GM12878 (cell line): ENCODE results near the gene NFATC2. TPM values are rescaled to one million over a fixed set of nuclear protein-coding genes. Genes with fewer than 3 reads are reported as not detected.
A peak's percentile ranks its signal among the peaks of the same experiment; 100 is the strongest.

Source experiments
- ATAC-seq: fragments of 200-7000 bp; cut with Tn5 transposase; 3 replicates; pipeline ENCODE4 v1.9.1; 2020; ENCODE audit warnings: mild to moderate bottlenecking, moderate library complexity
- BruUV-seq: library from RNA; stranded (reverse); fragments of 400-500 nt; replicated peaks from 2 replicates; lab custom pipeline; 2021; lab: Mats Ljungman, UMichigan
- CTCF ChIA-PET: fragments of 300-600 bp; sonication (Branson Sonifier 250); formaldehyde crosslinking; extraction: SDS; loops from one replicate; lab custom pipeline; 2021; ENCODE audit warnings: inconsistent platforms; lab: Yijun Ruan, JAX
- POLR2A ChIA-PET: fragments of 350-600 bp; formaldehyde crosslinking; extraction: SDS; loops from one replicate; lab custom pipeline; 2021; ENCODE audit warnings: inconsistent platforms; lab: Charles Lee
- RAD21 ChIA-PET: fragments of 300-600 bp; sonication (Branson Sonifier 250); formaldehyde crosslinking; loops from one replicate; lab custom pipeline; 2023; ENCODE audit warnings: antibody characterized with exemption; ENCODE audit not compliant: unreplicated experiment; lab: Charles Lee
- SMC1A ChIA-PET: fragments of 300-600 bp; sonication (Branson Sonifier 250); formaldehyde crosslinking; loops from one replicate; lab custom pipeline; 2023; ENCODE audit not compliant: unreplicated experiment, uncharacterized antibody; lab: Charles Lee
- DNase-seq: peaks from one replicate; pipeline ENCODE4 v3.0.0-alpha.2; 2011; ENCODE audit warnings: low read depth, low spot score
- FAIRE-seq: peaks from 3 replicates; lab custom pipeline; 2011; peaks lifted over from hg19 to GRCh38; lab: Jason Lieb, UNC
- H2AFZ ChIP-seq: 2 replicates; pipeline ENCODE4 v1.6.0; 2011; ENCODE audit warnings: low read depth, low read length, control low read depth; ENCODE audit not compliant: control insufficient read depth
- H3K27ac ChIP-seq: 2 replicates; pipeline ENCODE4 v1.5.1; 2011; ENCODE audit warnings: control low read depth; ENCODE audit not compliant: control insufficient read depth, insufficient read depth
- H3K27me3 ChIP-seq, 2 experiments: replicated peaks in 1 of 2; 2 replicates each; pipeline versions ENCODE4 v1.6.0 to v1.6.1; 2011; ENCODE audit warnings: low read length in 1 of 2; ENCODE audit not compliant: control insufficient read depth in 2 of 2, insufficient read depth in 2 of 2
- H3K36me3 ChIP-seq, 2 experiments: 2 replicates each; pipeline ENCODE4 v1.5.1; 2011; ENCODE audit warnings: low read length in 1 of 2; ENCODE audit not compliant: control insufficient read depth in 2 of 2, insufficient read depth in 2 of 2
- H3K4me1 ChIP-seq: 2 replicates; pipeline ENCODE4 v1.6.1; 2011; ENCODE audit warnings: mild to moderate bottlenecking, low read length, moderate library complexity, mixed read lengths; ENCODE audit not compliant: control insufficient read depth, insufficient read depth
- H3K4me2 ChIP-seq: 2 replicates; pipeline ENCODE4 v1.6.0; 2011; ENCODE audit warnings: control low read depth; ENCODE audit not compliant: control insufficient read depth, insufficient read depth
- H3K4me3 ChIP-seq: fragments of 200-600 bp; sonication (generic); 2 replicates; pipeline ENCODE4 v1.5.1; 2016
- H3K79me2 ChIP-seq: 2 replicates; pipeline ENCODE4 v1.6.0; 2011; ENCODE audit warnings: low read length; ENCODE audit not compliant: control insufficient read depth, insufficient read depth
- H3K9ac ChIP-seq: 2 replicates; pipeline ENCODE4 v1.8.0; 2011; ENCODE audit warnings: low read length, control low read depth, mixed read lengths; ENCODE audit not compliant: control insufficient read depth, insufficient read depth
- H3K9me3 ChIP-seq: replicated peaks from 3 replicates; pipeline ENCODE4 v1.5.1; 2011; ENCODE audit warnings: mild to moderate bottlenecking, low read length; ENCODE audit not compliant: control insufficient read depth, insufficient read depth
- H4K20me1 ChIP-seq: 2 replicates; pipeline ENCODE4 v1.6.0; 2011; ENCODE audit not compliant: control insufficient read depth, insufficient read depth
- SPI1 ChIP-seq: IDR thresholded peaks from 2 replicates; pipeline ENCODE4 v1.6.1; 2011; ENCODE audit warnings: low read depth, mild to moderate bottlenecking, low read length, moderate library complexity, borderline replicate concordance; ENCODE audit not compliant: insufficient read depth
- YY1 ChIP-seq: IDR thresholded peaks from 2 replicates; pipeline ENCODE4 v1.6.1; 2011; ENCODE audit warnings: low read depth, mild to moderate bottlenecking, low read length
- WGBS: methylation state at CpG from one replicate; pipeline ENCODE4 v1.1.6; 2016; ENCODE audit warnings: low lambda C conversion rate; ENCODE audit not compliant: insufficient replicate concordance, insufficient coverage; ENCODE audit errors: missing lambda C conversion rate; 5-methylcytosine and 5-hydroxymethylcytosine counted together
- in situ Hi-C: fragments of 300-500 bp; cut with MboI; formaldehyde crosslinking; loops from 9 replicates; pipeline ENCODE4 v1.14.3; 2018; ENCODE audit warnings: mixed read lengths
- intact Hi-C: fragments of 100-400 bp; cut with micrococcal nuclease; formaldehyde crosslinking; loops from one replicate; pipeline ENCODE4 v1.14.2; 2022; ENCODE audit not compliant: unreplicated experiment
- polyA plus RNA-seq, 11 experiments: library from polyadenylated mRNA; depleted of rRNA in 4 of 11; unstranded in 6 of 11; stranded (reverse) in 5 of 11; fragments of >200 nt; fragmentation: Nextera tagmentation in 4 of 11; fragmentation: Illumina TruSeq in 1 of 11; extraction: Ambion mirVana in 4 of 11; extraction: Trizol in 1 of 11; gene quantifications; 1 replicate in 1 of 11; 2 replicates in 10 of 11; pipeline versions ENCODE4 v1.2.1 to v1.2.3, GENCODE V29; 2011 to 2016; ENCODE audit warnings: inconsistent platforms in 2 of 11, missing spikeins in 2 of 11, low read depth in 1 of 11
- total RNA-seq, 4 experiments: library from RNA; depleted of rRNA in 3 of 4; stranded (reverse); fragments of >200 nt in 3 of 4; fragmentation: Illumina TruSeq in 1 of 4; extraction: Trizol in 1 of 4; gene quantifications; 2 replicates each; pipeline versions ENCODE4 v1.2.1 to v1.2.3, GENCODE V29; 2013 to 2021
- TF ChIP-seq, protein P1 (sequence below): fragments of 450-650 bp; IDR thresholded peaks from 2 replicates; pipeline ENCODE4 v1.6.1; 2017; ENCODE audit warnings: antibody characterized with exemption, mild to moderate bottlenecking, moderate library complexity

The NFATC2 gene
- total and polyA plus RNA-seq, 10 of the 15 experiments (the other 5 are each of a cell fraction or from before 2014, with no cell fraction given) = 3.3 to 20.0 (median 7.3) TPM

DNA sequence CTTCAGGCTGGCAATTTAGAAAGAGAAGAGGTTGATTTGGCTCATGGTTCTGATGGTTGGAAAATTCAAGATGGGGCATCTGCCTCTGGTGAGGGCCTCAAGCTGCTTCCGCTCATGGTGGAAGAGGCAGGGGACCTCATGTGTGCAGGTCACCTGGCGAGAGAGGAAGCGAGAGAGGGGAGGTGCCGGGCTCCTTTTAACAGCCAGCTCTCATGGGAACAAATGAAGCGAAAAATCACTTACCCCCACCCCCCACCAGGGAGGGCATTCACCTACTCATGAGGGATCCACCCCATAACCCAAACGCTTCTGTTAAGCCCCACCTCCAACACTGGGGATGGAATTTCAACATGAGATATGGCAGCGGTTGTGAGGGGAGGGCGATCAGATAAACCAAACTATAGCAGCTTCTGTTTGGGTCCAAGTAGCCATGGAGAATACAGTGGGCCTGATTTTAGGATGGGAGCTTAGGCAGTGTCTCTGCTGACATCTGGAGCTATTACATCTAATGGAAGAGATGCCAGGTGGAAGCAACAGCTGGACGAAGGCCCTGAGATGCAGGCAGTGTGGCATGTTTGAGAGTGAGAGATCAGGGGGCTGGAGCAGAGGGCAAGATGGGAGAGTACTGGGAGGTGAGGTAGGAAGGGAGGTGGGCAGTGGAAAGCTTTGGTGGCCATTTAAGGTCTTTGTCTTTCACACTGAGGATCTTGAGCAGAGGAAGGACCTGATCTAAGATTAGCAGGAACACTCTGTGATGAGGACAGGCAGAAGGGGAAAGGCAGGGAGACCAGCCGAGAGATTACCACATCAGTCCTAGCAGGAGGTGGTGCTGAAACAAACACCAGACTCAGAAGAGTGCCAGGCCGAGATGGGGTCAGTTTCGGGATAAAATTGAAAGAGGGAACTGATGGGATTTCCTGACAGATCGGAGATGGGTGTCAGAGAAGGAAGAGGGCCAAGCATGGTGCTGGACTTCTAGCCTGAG lies 161.8 kb downstream of the NFATC2 start:
- intact Hi-C loops (loop anchor here (5.0 kb wide), 1 partner anchor 162 kb away; the partner anchor contains the start of gene NFATC2), in situ Hi-C loops (no loop called here)
- DNase-seq = no peak
- ChIA-PET CTCF (interaction anchor here (0.7 to 3.0 kb wide), 5 partner anchors 11 to 242 kb away, joined by 3 to 28 read pairs (median 3); no protein-coding TSS in a partner anchor), RAD21 (interaction anchor here (0.6 to 2.3 kb wide), 3 partner anchors 23 to 243 kb away, joined by 3 to 5 read pairs (median 5); no protein-coding TSS in a partner anchor), POLR2A (no interaction called here)
- 45% methylated on average over 13 of the region's 13 CpGs for WGBS
- peak; percentile 55 for ATAC-seq
- H2AFZ ChIP-seq = 0 out of 2 replicates have a peak overlapping the region, but pooled peaks have one; percentile 21
- H3K79me2 ChIP-seq = no peaks in the 10 kb centered on the region
- no peak for FAIRE-seq
- no peaks in the 10 kb centered on the region for H4K20me1 ChIP-seq
- BruUV-seq = no TSS peak
- no peaks in the 10 kb centered on the region for H3K9me3 ChIP-seq
- H3K27ac ChIP-seq = no peak overlapping the region
- no peaks in the 10 kb centered on the region for H3K27me3 ChIP-seq
- H3K36me3 ChIP-seq = no peaks in the 10 kb centered on the region
- TF ChIP-seq, protein P1, sequence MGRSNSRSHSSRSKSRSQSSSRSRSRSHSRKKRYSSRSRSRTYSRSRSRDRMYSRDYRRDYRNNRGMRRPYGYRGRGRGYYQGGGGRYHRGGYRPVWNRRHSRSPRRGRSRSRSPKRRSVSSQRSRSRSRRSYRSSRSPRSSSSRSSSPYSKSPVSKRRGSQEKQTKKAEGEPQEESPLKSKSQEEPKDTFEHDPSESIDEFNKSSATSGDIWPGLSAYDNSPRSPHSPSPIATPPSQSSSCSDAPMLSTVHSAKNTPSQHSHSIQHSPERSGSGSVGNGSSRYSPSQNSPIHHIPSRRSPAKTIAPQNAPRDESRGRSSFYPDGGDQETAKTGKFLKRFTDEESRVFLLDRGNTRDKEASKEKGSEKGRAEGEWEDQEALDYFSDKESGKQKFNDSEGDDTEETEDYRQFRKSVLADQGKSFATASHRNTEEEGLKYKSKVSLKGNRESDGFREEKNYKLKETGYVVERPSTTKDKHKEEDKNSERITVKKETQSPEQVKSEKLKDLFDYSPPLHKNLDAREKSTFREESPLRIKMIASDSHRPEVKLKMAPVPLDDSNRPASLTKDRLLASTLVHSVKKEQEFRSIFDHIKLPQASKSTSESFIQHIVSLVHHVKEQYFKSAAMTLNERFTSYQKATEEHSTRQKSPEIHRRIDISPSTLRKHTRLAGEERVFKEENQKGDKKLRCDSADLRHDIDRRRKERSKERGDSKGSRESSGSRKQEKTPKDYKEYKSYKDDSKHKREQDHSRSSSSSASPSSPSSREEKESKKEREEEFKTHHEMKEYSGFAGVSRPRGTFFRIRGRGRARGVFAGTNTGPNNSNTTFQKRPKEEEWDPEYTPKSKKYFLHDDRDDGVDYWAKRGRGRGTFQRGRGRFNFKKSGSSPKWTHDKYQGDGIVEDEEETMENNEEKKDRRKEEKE = no peak
- TF ChIP-seq YY1 (peak; percentile 32; the same call in 1 of the 2 replicates), SPI1 (0 out of 2 replicates have a peak, but pooled peaks have one; percentile 33)
- TF ChIP-seq, all 136 proteins: peak for 2
- SMC1A ChIA-PET = interaction anchor here (0.8 to 1.9 kb wide), 8 partner anchors 9 to 216 kb away, joined by 3 to 6 read pairs (median 3); no protein-coding TSS in a partner anchor
- H3K4me3 ChIP-seq = no peak overlapping the region
- H3K4me2 ChIP-seq = no peak overlapping the region; the same call in 1 of the 2 replicates
- H3K4me1 ChIP-seq = peaks cover 25% of the 10 kb centered on the region
- no peak overlapping the region for H3K9ac ChIP-seq
